SK-N-SH treated with all-trans-retinoic acid at 6 μM for 48 hours (cell line): ENCODE results near the gene ADAMTS5.

ENCODE experiments used
- ATAC-seq: fragments of 200-7000 bp; cut with Tn5 transposase; 3 replicates; pipeline ENCODE4 v1.9.1; 2020; ENCODE audit warnings: mild to moderate bottlenecking, moderate library complexity
- ARNTL ChIP-seq: fragments of 450-650 bp; formaldehyde crosslinking; IDR thresholded peaks from 2 replicates; pipeline ENCODE4 v1.5.0; 2020; ENCODE audit warnings: low read depth, mild to moderate bottlenecking, moderate library complexity, borderline replicate concordance
- CREB5 ChIP-seq: fragments of 250-450 bp; sonication (Bioruptor Pico); IDR thresholded peaks from 2 replicates; pipeline ENCODE4 v1.5.1; 2020; ENCODE audit warnings: low read depth, mild to moderate bottlenecking, moderate library complexity
- CSDC2 ChIP-seq: fragments of 250-450 bp; sonication (Bioruptor Pico); IDR thresholded peaks from 2 replicates; pipeline ENCODE4 v1.5.0; 2020; ENCODE audit warnings: mild to moderate bottlenecking, moderate library complexity
- ESRRG ChIP-seq: fragments of 250-450 bp; sonication (Bioruptor Pico); IDR thresholded peaks from 2 replicates; pipeline ENCODE4 v1.6.1; 2021; ENCODE audit warnings: mild to moderate bottlenecking
- ISL1 ChIP-seq: fragments of 250-450 bp; sonication (Bioruptor Pico); IDR thresholded peaks from 2 replicates; pipeline ENCODE4 v2.1.2; 2022; ENCODE audit warnings: mild to moderate bottlenecking, moderate library complexity
- OSR1 ChIP-seq: fragments of 250-450 bp; sonication (Bioruptor Pico); IDR thresholded peaks from 2 replicates; pipeline ENCODE4 v1.8.0; 2022; ENCODE audit warnings: moderate library complexity, mild to moderate bottlenecking, inconsistent platforms
- POU6F1 ChIP-seq: fragments of 250-450 bp; sonication (Bioruptor Pico); IDR thresholded peaks from 2 replicates; pipeline ENCODE4 v1.8.0; 2021; ENCODE audit warnings: low read depth, mild to moderate bottlenecking, moderate library complexity, borderline replicate concordance
- PPARA ChIP-seq: fragments of 250-450 bp; sonication (Bioruptor Pico); IDR thresholded peaks from 2 replicates; pipeline ENCODE4 v1.5.0; 2020; ENCODE audit warnings: mild to moderate bottlenecking, borderline replicate concordance
- RARB ChIP-seq: fragments of 250-450 bp; sonication (Bioruptor Pico); IDR thresholded peaks from 2 replicates; pipeline ENCODE4 v1.8.0; 2021; ENCODE audit warnings: mild to moderate bottlenecking, moderate library complexity
- SNAI2 ChIP-seq: fragments of 250-450 bp; sonication (Bioruptor Pico); IDR thresholded peaks from 2 replicates; pipeline ENCODE4 v1.5.0; 2020; ENCODE audit warnings: mild to moderate bottlenecking, moderate library complexity
- TCF4 ChIP-seq: fragments of 250-450 bp; sonication (Bioruptor Pico); IDR thresholded peaks from 2 replicates; pipeline ENCODE4 v1.8.0; 2021; ENCODE audit warnings: mild to moderate bottlenecking, moderate library complexity, borderline replicate concordance
- TOX ChIP-seq: fragments of 250-450 bp; sonication (Bioruptor Pico); IDR thresholded peaks from 2 replicates; pipeline ENCODE4 v1.8.0; 2021; ENCODE audit warnings: mild to moderate bottlenecking, moderate library complexity, borderline replicate concordance
- ZC3H10 ChIP-seq: fragments of 250-450 bp; sonication (Bioruptor Pico); IDR thresholded peaks from 2 replicates; pipeline ENCODE4 v1.5.1; 2021; ENCODE audit warnings: mild to moderate bottlenecking, moderate library complexity
- ZFP3 ChIP-seq: fragments of 250-450 bp; sonication (Bioruptor Pico); IDR thresholded peaks from 2 replicates; pipeline ENCODE4 v1.5.0; 2020; ENCODE audit warnings: mild to moderate bottlenecking, moderate library complexity
- ZFP30 ChIP-seq: fragments of 450-650 bp; formaldehyde crosslinking; IDR thresholded peaks from 2 replicates; pipeline ENCODE4 v1.5.0; 2022; ENCODE audit warnings: mild to moderate bottlenecking, moderate library complexity
- ZNF565 ChIP-seq: fragments of 450-650 bp; formaldehyde crosslinking; conservative IDR thresholded peaks from 2 replicates; pipeline ENCODE4 v1.5.0; 2020; ENCODE audit warnings: low read depth, mild to moderate bottlenecking, moderate library complexity
- ZNF70 ChIP-seq: fragments of 450-650 bp; formaldehyde crosslinking; IDR thresholded peaks from 2 replicates; pipeline ENCODE4 v1.5.0; 2020; ENCODE audit warnings: mild to moderate bottlenecking, moderate library complexity
- ZNF8 ChIP-seq: fragments of 450-650 bp; formaldehyde crosslinking; IDR thresholded peaks from 2 replicates; pipeline ENCODE4 v1.5.0; 2020; ENCODE audit warnings: mild to moderate bottlenecking, moderate library complexity
- TF ChIP-seq, protein P1 (sequence below): fragments of 250-450 bp; sonication (Bioruptor Pico); IDR thresholded peaks from 2 replicates; pipeline ENCODE4 v1.8.0; 2020; ENCODE audit warnings: mild to moderate bottlenecking, moderate library complexity, borderline replicate concordance
- TF ChIP-seq, protein P2 (sequence below): fragments of 250-450 bp; sonication (Bioruptor Pico); IDR thresholded peaks from 2 replicates; pipeline ENCODE4 v1.5.0; 2020; ENCODE audit warnings: mild to moderate bottlenecking, moderate library complexity
- TF ChIP-seq, protein P3 (sequence below): fragments of 250-450 bp; sonication (Bioruptor Pico); IDR thresholded peaks from 2 replicates; pipeline ENCODE4 v1.5.1; 2021; ENCODE audit warnings: mild to moderate bottlenecking, moderate library complexity

Gene ADAMTS5

DNA sequence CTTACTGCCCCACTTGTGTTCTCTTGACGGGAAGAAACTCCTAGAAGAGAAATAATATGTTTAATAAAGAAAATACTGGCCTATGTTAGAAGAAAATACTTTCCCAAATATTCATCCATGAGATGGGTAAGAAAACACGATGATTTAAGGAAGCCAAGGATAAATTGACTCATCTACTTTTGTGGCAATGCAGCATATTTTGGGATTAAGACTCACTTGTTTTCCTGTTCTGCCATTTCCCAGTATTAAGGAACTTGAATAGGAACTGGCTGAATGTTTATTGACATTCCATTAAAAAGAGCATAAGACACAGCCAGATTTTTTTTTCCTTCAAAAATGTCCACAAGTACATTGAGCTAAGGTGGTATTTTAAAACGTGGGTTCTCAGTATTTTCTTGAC lies 10.9 kb upstream of the ADAMTS5 start:
- ATAC-seq = no peak
- TF ChIP-seq, protein P1, sequence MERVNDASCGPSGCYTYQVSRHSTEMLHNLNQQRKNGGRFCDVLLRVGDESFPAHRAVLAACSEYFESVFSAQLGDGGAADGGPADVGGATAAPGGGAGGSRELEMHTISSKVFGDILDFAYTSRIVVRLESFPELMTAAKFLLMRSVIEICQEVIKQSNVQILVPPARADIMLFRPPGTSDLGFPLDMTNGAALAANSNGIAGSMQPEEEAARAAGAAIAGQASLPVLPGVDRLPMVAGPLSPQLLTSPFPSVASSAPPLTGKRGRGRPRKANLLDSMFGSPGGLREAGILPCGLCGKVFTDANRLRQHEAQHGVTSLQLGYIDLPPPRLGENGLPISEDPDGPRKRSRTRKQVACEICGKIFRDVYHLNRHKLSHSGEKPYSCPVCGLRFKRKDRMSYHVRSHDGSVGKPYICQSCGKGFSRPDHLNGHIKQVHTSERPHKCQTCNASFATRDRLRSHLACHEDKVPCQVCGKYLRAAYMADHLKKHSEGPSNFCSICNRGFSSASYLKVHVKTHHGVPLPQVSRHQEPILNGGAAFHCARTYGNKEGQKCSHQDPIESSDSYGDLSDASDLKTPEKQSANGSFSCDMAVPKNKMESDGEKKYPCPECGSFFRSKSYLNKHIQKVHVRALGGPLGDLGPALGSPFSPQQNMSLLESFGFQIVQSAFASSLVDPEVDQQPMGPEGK (CRISPR knock-in tag) = no peak
- no peak for TF ChIP-seq ZFP3 (CRISPR knock-in tag)
- TF ChIP-seq CREB5 = no peak
- no peak for TF ChIP-seq TCF4 (CRISPR knock-in tag)
- TF ChIP-seq, protein P2, sequence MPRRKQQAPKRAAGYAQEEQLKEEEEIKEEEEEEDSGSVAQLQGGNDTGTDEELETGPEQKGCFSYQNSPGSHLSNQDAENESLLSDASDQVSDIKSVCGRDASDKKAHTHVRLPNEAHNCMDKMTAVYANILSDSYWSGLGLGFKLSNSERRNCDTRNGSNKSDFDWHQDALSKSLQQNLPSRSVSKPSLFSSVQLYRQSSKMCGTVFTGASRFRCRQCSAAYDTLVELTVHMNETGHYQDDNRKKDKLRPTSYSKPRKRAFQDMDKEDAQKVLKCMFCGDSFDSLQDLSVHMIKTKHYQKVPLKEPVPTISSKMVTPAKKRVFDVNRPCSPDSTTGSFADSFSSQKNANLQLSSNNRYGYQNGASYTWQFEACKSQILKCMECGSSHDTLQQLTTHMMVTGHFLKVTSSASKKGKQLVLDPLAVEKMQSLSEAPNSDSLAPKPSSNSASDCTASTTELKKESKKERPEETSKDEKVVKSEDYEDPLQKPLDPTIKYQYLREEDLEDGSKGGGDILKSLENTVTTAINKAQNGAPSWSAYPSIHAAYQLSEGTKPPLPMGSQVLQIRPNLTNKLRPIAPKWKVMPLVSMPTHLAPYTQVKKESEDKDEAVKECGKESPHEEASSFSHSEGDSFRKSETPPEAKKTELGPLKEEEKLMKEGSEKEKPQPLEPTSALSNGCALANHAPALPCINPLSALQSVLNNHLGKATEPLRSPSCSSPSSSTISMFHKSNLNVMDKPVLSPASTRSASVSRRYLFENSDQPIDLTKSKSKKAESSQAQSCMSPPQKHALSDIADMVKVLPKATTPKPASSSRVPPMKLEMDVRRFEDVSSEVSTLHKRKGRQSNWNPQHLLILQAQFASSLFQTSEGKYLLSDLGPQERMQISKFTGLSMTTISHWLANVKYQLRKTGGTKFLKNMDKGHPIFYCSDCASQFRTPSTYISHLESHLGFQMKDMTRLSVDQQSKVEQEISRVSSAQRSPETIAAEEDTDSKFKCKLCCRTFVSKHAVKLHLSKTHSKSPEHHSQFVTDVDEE (CRISPR knock-in tag) = no peak
- TF ChIP-seq ZNF70 (CRISPR knock-in tag) = no peak
- no peak for TF ChIP-seq ZFP30
- TF ChIP-seq POU6F1 = no peak
- no peak for TF ChIP-seq ESRRG (CRISPR knock-in tag)
- TF ChIP-seq ZNF565 = no peak
- no peak for TF ChIP-seq ZC3H10 (CRISPR knock-in tag)
- no peak for TF ChIP-seq PPARA (CRISPR knock-in tag)
- TF ChIP-seq ARNTL (CRISPR knock-in tag) = no peak
- no peak for TF ChIP-seq ISL1
- no peak for TF ChIP-seq TOX (CRISPR knock-in tag)
- TF ChIP-seq ZNF8 (CRISPR knock-in tag) = no peak
- TF ChIP-seq RARB = no peak
- TF ChIP-seq, all 23 proteins: peak for 0

GRCh38 chr21:26973226-26973625 lies 6.3 kb upstream of the ADAMTS5 start:
- no peak for ATAC-seq
- TF ChIP-seq ZFP30 (no peak), ISL1 (0 out of 2 replicates have a peak, but pooled peaks have one; percentile 32)

- TF ChIP-seq ZFP30 (no peak), ZNF8 (CRISPR knock-in tag) (no peak), OSR1 (CRISPR knock-in tag) (no peak), ZC3H10 (CRISPR knock-in tag) (no peak), ISL1 (no peak), CREB5 (no peak), ESRRG (CRISPR knock-in tag) (no peak), SNAI2 (CRISPR knock-in tag) (no peak), POU6F1 (no peak), PPARA (CRISPR knock-in tag) (no peak), ZFP3 (CRISPR knock-in tag) (no peak), CSDC2 (CRISPR knock-in tag) (no peak)
- TF ChIP-seq, protein P1 (CRISPR knock-in tag) = no peak
- TF ChIP-seq, protein P3, sequence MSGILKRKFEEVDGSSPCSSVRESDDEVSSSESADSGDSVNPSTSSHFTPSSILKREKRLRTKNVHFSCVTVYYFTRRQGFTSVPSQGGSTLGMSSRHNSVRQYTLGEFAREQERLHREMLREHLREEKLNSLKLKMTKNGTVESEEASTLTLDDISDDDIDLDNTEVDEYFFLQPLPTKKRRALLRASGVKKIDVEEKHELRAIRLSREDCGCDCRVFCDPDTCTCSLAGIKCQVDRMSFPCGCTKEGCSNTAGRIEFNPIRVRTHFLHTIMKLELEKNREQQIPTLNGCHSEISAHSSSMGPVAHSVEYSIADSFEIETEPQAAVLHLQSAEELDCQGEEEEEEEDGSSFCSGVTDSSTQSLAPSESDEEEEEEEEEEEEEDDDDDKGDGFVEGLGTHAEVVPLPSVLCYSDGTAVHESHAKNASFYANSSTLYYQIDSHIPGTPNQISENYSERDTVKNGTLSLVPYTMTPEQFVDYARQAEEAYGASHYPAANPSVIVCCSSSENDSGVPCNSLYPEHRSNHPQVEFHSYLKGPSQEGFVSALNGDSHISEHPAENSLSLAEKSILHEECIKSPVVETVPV (CRISPR knock-in tag) = no peak
- no peak for ATAC-seq
Observed at GRCh38 chr21:26972192-26972591, 5.3 kb upstream of the ADAMTS5 start.
